ENCODE measurements around the gene COL4A2.
"Not testable (repeated sequence)": the region's sequence is repeated elsewhere in the genome, so short reads cannot be mapped to it uniquely, and the experiment has no call there.

COL4A2 gene

DNA sequence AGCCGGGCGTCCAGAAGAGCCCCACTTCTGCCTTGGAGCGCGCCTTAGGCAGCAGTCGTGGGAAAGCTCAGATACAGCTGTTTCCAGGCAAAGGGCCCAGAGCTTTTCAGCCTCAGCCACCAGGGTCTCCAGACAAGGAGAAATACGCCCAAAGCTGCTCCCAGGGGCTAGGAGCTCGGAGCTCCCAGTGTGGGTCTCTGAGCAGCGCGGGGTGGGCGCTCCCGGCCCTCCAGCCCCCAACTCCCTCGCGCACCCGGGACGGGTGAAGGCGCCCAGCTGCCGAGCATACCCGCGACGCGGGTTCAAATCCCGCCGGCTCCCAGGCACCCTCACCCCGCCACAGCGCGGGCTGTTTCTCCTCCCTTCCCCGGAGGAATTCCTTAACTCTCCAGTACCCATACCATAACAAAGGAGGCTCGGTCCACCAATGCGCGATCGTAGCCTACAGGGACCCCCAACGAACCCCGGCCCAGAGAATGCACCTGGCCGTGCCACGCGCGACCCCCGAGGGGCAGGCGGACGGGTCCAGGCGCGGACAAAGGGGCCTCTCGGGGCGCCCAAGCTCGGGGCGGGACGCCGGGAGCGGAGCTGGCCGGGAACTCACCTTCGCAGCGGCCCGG, 634 bp upstream of the COL4A2 start:
- no peak for DNase-seq (ENCODE audit: low read depth in 2 of 3, low spot score in 2 of 3)

GRCh38 chr13:110307767-110308655, 927 bp downstream of the COL4A2 start:
- no peak for DNase-seq (ENCODE audit: low read depth in 2 of 3, low spot score in 2 of 3)

DNA sequence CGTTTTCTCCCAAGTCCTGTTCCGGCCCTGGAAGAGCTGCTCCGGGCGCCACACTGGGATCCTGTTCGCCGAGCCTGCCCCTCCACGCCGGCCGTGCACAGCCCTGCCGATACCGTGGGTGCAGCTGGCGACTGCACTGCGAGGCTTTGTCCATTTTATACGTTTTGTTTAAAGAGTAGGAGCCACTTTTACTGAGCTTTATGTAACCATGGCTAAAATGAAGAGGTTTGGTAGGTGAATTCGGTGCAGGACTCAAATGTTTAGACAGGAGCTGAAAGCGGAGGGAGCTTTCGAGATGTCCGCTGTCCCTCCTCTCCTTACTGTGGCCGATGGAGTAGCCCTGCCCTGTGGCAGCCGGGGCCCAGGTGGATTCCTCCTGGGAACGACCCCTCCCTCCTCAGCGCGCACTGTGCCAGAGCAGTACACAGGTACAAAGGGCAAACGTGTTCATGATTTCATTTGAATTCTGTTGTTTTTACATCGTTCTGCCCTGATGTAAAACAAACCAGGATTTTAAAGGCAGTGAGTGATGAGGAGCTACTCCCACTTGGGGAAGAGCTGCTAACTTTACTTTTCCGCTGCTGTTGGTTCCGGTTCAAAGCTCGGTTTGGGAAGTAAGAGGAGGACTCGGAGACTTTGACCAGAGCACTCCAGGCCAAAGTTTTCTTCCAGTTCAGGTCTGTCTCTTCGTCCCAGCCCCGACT, 1.7 kb downstream of the COL4A2 start:
- DNase-seq (ENCODE audit: low read depth in 2 of 3, low spot score in 2 of 3), result no peak

- DNase-seq (ENCODE audit: low read depth in 2 of 3, low spot score in 2 of 3), result no peak
Observed at GRCh38 chr13:110309661-110310524, 2.8 kb downstream of the COL4A2 start.

GRCh38 chr13:110310541-110311442, 3.7 kb downstream of the COL4A2 start:
- no peak for DNase-seq (ENCODE audit: low read depth in 2 of 3, low spot score in 2 of 3)

DNA sequence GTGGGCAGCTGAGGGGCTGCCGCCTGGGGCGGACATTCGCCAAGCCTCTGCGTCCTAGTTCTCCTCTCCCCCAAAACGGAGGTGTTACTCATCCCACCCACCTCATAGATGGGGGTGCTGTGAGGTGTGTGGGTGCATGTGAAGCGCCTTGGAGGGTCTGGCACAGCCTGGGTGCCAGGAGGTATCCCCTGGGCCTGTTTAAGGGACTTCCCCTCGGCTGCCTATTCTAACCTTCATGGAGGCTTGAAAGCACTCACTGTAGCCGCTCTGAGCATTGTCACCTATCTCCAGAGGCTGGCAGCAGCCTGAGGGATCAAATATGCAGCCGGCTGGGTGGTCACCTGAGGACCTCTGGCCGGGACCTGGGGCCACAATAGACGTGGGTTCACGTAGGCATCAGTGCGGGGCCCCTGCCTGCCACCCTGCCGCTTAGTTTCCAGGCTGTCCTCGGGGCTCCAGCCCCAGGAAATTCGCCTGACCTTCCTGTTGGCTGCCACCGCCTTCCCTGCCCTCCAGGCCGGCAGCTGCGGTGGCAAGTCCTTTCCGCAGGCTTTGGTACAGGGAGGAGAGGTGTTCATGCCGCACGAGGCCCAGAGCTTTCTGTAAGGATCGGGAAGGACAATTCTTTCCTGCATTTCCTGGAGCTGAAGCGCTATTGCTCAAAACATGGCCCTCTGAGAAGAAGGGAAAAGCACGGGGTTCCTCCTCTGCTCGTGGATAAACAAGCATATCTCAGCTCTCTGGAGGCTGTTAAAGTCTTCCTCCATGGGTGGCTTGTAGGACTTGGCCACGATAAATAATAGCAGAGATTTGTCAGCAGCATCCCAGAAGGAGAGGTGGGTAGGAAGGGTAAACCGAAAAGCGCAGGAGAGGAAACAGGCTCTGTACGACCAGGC, 4.6 kb downstream of the COL4A2 start:
- no peak for DNase-seq (ENCODE audit: low read depth in 2 of 3, low spot score in 2 of 3)

GRCh38 chr13:110312339-110313031, 5.4 kb downstream of the COL4A2 start:
- DNase-seq (ENCODE audit: low read depth in 2 of 3, low spot score in 2 of 3), result no peak

DNA sequence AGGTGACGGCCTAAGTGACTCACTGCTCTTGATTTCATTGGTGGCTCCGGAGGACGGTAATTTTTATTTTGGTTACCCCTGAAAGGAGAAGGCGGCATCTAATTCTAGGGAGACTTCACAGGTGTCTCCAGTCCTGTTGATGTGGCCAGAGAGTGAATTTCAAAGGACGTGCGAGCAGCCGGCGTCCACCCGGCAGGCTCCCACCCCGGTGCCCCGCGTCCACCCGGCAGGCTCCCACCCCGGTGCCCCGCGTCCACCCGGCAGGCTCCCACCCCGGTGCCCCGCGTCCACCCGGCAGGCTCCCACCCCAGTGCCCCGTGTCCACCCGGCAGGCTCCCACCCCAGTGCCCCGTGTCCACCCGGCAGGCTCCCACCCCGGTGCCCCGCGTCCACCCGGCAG, 6.2 kb downstream of the COL4A2 start:
- DNase-seq (ENCODE audit: low read depth in 2 of 3, low spot score in 2 of 3), result not testable (repeated sequence)

GRCh38 chr13:110313733-110314132, 6.6 kb downstream of the COL4A2 start:
- DNase-seq (ENCODE audit: low read depth in 2 of 3, low spot score in 2 of 3), result not testable (repeated sequence)

GRCh38 chr13:110314516-110315245, 7.6 kb downstream of the COL4A2 start:
- no peak for DNase-seq (ENCODE audit: low read depth in 2 of 3, low spot score in 2 of 3)

DNA sequence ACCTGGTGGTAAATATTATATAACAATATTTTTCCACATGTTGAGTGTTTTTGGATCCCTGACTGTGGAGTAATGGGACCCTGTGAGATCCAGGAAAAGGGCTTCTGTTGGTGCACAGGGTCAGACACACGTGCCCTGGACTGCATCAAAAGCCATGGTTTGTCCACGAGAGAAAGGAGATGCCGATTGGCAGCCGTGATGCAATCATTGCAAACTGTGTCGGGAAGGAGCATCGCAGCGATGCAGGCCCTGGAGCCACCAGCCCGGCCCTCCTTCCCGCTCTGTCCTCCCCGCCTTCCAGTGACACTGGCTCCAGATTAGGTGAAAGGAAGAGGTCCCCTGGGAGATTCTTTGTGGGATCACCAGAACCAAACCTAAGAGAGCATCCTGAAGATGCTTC, 9.1 kb downstream of the COL4A2 start:
- no peak for DNase-seq (ENCODE audit: low read depth in 2 of 3, low spot score in 2 of 3)

GRCh38 chr13:110317093-110317492, 10.0 kb downstream of the COL4A2 start:
- DNase-seq (ENCODE audit: low read depth in 2 of 3, low spot score in 2 of 3), result no peak

GRCh38 chr13:110317496-110318195, 10.6 kb downstream of the COL4A2 start:
- no peak for DNase-seq (ENCODE audit: low read depth in 2 of 3, low spot score in 2 of 3)

- no peak for DNase-seq (ENCODE audit: low read depth in 2 of 3, low spot score in 2 of 3)
Observed at GRCh38 chr13:110318920-110319319, 11.8 kb downstream of the COL4A2 start.

GRCh38 chr13:110319397-110319773, 12.3 kb downstream of the COL4A2 start:
- no peak for DNase-seq (ENCODE audit: low read depth in 2 of 3, low spot score in 2 of 3)

DNA sequence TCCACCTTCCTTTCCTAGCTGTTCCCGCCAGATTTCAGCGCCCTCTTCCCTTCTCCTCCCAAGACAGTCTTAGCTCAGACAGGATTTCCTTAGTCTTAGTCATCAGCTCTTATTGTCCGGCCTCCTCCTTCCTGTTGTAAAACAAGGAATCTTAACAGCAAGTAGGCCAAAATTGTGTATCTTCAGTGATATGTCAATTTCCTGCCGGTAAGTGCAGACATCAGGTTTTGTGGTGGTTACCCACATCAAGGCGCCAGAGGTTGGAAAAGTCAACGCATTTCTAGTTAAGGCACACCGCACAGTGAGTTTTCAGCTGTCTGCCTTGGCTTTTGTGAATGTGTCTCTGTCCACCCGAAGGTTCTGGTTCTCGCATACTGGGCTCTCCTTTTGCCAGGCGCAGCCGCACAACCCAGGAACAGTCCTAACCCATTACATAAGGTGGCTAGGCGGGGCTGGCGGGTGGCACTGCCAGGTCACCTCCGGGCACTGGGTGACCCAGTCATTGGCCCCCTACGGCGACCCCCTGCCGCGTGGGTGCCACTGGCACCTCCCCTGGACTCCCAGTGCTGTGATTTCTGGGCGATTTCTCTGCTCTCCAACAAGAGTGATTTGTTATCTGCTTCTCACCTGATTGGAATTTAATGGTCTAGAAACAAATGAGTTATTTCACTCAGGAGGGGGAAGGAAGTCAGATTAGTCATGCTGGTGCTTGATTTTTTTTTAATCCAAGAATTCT, 12.9 kb downstream of the COL4A2 start:
- DNase-seq (ENCODE audit: low read depth in 2 of 3, low spot score in 2 of 3), result no peak
